GM23248 (cell line): ENCODE measurements around the gene EVI2A.

Experiments
- EZH2 ChIP-seq: fragments of 200-600 bp; sonication (generic); IDR thresholded peaks from 2 replicates; pipeline ENCODE4 v1.6.1; 2018; ENCODE audit warnings: antibody characterized with exemption, mild to moderate bottlenecking; ENCODE audit not compliant: insufficient read depth, poor library complexity, severe bottlenecking
- EZH2phosphoT487 ChIP-seq: fragments of 200-600 bp; sonication (generic); IDR thresholded peaks from 2 replicates; pipeline ENCODE4 v1.6.1; 2018; ENCODE audit warnings: antibody characterized with exemption, moderate library complexity, mild to moderate bottlenecking, low read depth; ENCODE audit not compliant: insufficient read depth

GRCh38 chr17:31320791-31321190 is 631 bp downstream of the EVI2A start:
- TF ChIP-seq EZH2: no peak
- TF ChIP-seq EZH2phosphoT487: no peak
